Kidney capillary endothelial cell (primary cell): Measurements from ENCODE around the gene REEP5.
A peak's percentile ranks its signal among the peaks of the same experiment; 100 is the strongest.
"Not testable (repeated sequence)": the region's sequence is repeated elsewhere in the genome, so short reads cannot be mapped to it uniquely, and the experiment has no call there.

Experiments
- DNase-seq: peaks from one replicate; pipeline ENCODE4 v3.0.0-alpha.2; 2018; ENCODE audit warnings: low spot score

The REEP5 gene

DNA sequence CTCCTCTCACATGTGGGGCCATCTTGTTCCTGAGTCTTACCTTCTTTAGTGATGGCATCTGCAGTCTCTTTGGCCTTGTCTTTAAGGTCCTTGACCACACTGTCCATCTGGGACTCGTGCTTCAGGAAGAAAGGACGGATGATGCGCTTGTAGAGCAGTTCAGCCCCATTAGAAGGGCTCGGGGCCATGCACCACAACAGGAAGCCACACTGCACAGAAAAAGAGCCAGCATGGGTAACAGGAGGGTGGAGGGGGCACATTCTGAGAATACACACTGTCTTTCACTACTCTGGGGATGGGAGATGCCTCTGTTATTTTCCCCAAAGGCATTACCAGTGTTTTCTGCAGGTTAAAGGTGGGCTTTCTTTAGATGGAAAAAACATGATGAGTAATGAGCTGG lies 35.1 kb downstream of the REEP5 start:
- DNase-seq, result no peak

DNA sequence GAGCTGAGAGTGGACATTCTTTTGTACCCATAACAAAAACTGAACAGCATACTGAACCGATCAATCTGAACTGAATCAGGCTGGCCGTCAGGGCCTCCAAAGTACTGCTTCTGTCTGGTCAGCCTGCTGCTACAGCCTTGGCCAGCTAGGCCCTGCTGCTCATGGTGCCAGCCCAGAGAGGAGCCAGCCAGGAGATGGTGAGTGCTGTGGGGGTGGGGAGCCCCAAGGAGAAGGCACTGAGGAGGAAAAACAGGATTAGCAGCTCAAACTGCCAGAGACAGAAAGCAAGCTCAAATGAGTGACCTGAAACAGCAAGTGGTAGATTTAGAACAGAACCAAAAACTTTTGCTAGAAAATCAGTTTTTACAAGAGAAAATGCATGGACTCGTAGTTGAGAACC lies 37.0 kb downstream of the REEP5 start:
- no peak for DNase-seq

DNA sequence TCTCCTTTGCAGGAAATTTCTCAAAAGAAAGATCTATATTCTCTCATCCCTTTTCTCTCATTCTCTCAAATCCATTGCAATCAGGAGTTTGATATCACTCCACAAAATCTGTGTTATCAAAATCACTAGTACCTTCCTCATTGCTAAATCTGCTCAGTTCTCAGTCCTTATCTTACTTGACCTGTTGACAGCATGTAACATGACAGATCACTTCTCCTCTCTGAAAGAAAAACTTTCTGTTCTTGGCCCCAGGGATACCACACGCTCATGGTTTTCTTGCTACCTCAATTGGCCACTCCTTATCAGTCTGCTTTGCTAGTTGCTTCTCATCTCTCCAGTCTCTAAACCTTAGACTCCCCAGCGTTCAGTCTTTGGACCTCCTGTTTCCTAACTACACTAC lies 38.8 kb downstream of the REEP5 start:
- no peak for DNase-seq

DNA sequence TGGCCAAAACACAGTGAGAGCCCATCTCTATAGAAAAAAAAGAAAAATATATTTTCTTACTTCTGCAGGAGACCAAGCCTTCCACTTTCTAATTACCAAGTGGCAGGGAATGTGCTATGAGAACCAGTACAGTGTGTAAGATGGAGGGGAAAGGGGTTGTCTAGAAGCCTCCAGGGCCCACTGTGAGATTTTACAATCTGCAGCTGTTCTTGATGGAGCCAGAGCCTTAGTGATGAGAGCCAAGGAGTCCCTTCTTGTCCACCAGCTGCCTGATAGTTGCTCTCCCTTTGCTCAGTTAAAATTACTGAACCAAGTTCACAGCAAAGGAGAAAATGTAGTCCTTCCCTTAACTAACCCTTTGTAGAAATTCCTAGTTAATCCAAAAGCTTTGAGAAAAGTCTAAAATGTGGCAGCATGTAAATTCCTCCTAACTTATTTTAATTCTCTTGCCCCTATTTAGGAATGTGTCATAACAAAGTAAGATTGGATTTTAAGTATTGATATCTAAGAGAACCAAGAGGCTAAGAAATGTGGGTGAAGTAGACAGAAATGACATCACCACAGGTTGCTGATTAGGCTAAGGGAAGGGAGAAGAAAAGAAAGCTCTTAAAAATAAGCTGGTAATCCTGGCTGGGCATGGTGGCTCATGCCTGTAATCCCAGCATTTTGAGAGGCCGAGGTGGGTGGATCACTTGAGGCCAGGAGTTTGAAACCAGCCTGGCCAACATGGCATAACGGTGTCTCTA lies 41.6 kb downstream of the REEP5 start:
- no peak for DNase-seq

DNA sequence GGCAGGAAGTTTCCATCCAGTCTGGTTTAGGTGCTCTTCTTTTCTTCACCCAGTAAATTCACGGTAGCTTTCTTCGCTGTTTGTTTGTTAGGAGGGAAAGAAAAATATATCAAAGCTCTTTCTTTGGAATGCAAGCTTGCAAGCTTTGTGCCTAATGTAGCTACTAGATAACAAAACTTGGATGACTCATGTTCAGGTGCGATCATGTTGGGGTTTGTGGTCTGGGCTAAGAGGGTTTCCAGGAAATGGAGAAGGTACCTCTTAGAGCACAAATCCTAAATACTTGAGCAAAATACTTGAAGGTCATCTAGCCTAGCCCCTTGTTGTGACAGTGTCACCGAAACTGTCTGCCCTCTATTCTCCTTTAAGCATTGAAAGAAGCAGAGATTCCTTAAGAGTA lies 43.3 kb downstream of the REEP5 start:
- DNase-seq, result no peak

DNA sequence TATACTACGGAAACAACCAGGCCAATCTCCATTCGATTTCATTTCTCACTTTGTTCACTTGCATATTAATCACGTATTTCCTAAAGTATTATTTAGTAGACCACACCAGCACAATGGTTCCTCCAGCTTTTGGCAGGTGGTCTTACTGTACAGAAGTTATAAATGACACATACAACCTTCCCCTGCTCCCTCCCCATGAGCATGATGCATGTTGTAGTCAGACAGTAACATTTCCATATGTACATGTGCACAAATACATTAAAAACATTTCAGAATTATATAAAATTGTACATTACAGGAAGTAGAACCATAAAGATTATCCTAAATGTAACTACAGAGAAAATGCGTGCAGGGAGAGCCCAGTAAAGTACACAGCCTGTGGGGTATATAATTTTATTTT lies 43.9 kb downstream of the REEP5 start:
- DNase-seq, result no peak

DNA sequence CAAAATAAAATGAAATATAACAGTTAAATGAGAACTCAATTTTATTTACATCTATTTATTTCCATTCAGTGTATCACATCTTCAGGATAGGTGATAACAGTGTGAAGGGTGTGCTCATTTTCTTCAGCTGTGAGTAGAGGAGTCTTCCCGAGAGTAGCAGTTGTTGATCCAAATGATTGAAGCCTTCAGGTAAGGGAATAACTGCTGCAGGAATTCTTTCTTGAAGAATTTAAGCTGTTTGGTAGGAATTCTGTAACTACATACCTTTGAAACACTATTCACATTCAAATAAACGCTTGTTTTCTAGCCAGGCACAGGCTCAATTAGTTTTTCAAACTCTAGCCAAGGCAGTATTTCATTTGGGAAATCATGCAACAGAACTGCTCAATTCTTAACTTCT lies 45.7 kb downstream of the REEP5 start:
- DNase-seq, result no peak

DNA sequence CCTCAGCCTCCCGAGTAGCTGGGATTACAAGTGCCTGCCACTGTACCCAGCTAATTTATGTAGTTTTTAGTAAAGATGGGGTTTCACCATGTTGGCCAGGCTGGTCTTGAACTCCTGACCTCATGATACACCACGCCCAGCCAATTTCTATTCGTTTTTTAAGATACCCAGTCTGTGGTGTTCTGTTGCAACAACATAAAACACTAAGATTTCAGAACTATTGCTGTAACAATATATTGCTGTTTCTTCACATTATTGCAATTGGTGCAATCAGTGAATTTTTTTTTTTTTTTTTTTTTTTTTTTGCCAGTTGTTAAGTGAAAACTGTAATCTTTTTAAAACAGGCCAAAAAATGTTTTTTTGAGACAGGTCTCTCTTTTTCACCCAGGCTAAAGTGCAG lies 51.1 kb downstream of the REEP5 start:
- no peak for DNase-seq

DNA sequence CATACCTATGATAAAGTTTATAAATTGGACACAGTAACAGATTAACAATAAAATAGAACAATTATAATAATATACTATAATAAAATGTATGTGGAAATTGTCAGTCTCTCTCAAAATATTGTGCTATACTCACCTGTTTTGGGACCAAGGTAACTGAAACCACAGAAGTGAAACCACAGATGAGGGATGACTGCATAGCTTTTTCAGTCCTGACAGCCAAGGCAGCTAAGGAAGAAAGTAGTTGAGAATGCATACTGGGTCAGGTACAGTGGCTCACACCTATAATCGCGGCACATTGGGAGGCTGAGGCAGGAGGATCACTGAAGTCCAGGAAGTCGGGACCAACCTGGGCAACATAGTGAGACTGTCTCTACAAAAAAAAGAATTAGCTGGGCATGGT lies 52.1 kb downstream of the REEP5 start:
- DNase-seq, result no peak

DNA sequence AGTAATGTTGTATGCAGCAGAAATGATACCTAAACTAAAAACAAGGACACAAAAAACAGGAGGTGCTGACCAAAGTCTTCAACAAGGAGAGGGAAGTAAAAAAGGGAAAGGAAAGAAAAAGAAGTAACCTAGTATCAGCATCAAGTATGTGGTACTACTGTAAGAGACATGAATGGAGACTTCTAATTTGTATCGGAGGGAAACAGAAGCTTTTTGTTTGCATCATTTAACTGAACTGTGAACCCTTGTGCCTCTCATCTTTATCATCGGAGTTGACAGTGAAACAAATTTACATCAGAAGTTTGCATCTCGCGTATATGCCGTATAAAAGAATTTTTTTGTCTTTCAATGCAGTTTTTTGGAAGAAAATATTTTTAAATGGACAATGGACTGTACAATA lies 54.6 kb downstream of the REEP5 start:
- no peak for DNase-seq

DNA sequence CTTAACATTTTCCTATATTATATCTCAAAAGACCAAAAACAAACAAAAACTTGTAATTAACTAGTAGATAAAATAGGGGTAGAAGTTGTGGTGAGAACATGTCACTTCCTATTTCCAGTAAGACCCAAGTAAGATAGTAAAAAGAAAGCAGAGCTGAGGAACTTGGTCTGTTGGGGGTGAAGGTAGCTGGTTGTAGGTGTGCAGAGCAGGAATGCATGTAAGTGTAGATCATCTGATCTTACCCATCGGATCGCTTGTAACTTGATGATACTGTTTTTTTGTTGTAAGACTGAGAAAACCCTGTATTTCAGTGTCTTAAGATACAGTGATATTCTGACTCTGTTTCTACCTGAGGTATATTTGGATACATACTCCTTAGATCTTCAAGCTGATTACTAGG lies 55.3 kb downstream of the REEP5 start:
- no peak for DNase-seq

DNA sequence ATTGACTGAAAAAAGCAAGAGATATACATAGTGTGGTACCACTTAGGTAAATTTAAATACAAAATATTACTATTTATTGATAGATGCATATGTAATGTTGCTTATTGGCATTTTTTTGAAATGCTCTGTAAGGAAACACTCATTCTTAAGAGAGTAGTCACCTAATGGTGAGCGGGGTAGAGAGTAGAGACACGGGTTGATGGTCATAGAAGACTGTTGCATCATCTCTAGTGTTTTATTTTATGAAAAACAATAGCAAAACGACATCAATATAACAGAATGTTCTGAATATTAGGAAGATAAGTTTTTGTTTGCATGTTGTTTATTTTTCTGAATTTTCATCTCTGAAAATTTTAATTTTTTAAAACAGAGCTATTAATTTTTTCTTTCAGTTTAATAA lies 56.9 kb downstream of the REEP5 start:
- no peak for DNase-seq

DNA sequence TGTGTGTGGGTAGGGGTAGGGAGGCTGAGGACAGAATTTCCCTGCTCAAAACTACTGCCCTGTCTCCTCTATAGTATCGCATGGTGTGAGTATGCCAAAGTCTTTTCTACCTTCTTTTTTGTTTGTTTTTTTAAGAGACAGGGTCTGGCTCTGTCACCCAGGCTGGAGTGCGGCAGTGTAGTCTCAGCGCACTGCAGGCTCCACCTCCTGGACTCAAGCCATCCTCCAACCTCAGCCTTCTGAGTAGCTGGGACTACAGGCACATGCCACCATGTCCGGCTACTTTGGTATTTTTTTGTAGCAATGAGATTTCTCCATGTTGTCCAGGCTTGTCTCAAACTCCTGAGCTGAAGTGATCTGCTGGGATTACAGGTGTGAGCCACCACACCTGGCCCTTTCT lies 58.5 kb downstream of the REEP5 start:
- no peak for DNase-seq

DNA sequence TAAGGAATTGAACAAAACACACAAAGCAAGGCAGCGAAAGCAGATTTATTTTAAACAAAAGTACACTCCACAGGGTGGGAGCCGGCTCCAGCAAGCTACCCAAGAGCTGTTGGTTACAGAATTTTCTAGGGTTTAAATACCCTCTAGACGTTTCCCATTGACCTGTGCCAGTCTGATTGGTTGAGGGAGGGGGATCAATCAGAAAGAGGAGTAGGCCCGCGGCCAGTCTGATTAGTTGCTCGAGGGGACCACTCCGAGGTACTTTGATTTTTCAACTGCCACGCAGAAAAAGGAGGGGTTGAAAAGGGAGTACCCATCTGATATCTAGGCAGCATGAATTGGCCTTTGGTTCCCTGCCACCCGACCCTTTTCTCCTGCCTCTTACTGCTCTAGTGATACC lies 59.9 kb downstream of the REEP5 start:
- no peak for DNase-seq

DNA sequence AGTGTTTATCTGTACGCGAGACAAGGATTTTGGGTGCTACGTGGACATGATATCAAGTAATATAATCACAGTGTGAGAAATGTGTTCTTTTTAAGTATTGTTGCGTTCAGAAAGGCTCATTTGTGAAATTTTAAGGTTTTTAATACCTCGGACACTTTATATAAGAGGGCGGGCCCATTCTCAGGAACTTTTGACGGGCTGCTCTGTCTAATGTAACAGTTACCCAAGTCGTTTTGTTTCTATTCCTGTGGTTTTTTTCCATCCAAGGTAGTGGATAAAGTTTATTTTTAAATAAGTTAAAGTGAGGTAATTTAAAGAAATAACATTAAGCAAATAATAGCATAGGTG lies 60.4 kb downstream of the REEP5 start:
- DNase-seq, result no peak

DNA sequence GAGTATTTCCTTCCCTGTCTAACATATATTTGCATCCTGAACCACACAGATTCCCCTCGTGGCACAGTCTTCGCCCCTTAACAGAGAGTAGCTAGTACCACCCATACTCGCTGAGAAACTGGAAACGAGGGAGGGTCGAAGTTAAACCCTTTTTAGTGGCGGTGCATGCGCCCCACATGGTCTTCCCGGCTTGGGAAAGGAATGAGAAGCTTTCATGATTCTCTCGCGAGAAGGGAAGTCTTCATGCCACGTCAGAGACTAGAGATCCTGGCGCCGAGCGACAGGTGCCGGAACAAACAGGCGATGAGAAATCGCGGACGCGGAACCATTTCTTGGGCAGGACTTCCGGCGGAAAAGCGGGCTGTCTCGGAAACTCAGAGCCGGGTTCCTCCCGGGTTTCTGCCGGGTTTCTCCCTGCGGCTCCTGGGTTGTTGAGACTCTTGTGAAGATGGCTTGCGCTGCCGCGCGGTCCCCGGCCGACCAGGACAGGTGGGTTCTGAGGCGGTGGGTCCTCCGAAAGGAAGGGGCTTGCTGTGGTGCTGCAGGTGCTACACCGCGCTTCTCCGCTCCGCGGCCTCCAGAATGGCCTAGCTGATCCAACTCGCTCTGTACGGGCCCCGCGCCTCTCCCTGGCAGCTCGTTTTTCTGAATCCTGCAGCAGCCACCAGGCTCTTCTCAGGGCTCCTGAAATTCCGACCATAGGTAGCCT lies 60.9 kb downstream of the REEP5 start, which contains the start of gene SRP19:
SRP19 (plus strand) TSS at position 359 of the 709 bp plus-strand sequence; CDS start at position 449, 90 bp downstream.
- peak; percentile 95 for DNase-seq

DNA sequence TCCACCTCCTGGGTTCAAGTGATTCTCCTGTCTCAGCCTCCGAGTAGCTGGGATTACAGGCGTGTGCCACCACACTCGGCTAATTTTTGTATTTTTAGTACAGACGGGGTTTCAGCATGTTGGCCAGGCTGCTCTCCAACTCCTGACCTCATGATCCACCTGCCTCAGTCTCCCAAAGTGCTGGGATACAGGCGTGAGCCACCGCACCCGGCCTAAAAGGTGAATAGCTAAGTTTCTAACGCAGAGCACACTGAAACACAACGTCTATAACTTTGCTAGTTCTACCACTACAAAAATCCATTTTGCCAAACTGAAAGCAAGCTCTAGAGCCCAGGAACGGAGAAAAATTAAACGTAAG lies 61.5 kb downstream of the REEP5 start:
- DNase-seq, result not testable (repeated sequence)

DNA sequence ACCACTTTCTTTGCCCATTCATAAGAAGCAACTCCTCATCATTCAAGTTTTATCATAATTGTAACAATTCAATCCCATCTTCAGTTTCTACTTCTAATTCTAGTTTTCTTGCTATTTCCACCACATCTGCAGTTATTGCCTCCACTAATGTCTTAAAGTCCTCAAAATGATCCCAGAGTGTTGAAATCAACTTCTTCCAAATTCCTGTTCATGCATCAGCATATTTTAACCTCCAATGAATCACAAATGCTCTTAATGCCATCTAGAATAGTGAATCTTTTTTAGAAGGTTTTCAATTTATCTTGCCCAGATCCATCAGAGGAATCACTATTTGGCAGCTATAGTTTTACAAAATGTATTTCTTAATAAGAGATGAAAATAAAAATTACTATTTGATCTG lies 64.2 kb downstream of the REEP5 start:
- DNase-seq, result no peak

DNA sequence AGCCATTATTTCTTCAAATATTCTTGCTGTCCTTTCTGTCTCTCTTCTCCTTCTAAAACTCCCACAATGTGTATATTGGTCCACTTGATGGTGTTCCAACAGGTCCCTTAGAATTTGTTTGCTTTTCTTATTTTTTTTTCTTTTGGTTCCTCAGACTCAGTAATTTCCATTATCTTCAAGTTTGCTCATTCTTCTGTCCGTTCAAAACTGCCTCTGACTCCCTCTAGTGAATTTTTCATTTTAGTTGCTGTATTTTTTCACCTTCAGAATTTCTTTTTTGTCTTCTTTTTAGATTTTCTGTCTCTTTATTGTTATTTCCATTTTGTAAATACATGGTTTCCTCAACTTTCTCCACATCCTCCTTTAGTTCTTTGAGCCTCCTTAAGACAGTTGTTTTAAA lies 67.4 kb downstream of the REEP5 start:
- no peak for DNase-seq

DNA sequence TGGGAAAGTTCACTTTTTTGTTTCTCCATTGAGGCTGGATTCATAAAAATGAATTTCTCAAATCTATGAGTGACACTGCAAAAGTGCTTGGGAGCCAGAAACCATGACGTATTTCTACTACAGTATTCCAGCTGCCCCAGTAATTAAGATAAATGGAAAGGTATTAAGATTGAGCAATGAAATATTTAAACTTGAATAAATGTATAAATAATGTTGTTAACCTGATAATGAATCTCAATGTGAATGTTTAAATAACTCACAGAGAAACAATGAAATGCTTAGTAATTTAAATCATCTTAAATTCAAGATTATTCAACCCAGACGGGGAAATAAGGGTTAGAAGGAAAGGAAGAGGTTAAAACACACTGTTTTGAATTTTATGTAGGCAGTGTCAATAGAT lies 72.1 kb downstream of the REEP5 start:
- no peak for DNase-seq

DNA sequence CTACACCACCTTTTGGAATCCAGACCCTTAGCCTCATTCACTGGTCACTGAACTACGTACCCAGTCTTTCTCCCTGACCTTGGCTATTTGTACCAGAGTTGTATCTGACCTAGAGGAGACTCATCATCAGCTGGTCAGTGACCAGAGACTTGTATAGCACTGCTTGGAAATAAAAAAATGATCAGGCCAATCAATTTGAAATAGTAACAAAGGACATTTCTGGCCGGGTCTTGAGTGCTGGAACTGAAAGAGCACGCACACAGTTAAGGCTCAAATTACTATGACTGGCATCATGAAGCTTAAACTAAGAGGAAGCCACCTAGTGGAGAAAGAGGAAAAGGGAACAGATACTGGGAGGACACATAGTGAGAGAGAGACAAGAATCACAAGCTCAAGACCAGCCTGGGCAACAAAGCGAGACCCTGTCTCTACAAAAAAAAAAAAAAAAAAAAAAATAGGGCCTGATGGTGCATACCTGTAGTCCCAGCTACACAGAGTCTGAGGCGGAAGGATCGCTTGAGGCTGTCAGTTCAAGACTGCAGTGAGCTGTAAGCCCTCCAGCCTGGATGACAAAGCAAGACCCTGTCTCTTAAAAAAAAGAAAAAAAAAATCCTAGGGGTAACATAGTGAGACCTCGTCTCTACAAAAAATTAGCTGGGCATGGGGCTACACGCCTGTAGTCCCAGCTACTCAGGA lies 73.8 kb downstream of the REEP5 start:
- DNase-seq, result peak; percentile 65

DNA sequence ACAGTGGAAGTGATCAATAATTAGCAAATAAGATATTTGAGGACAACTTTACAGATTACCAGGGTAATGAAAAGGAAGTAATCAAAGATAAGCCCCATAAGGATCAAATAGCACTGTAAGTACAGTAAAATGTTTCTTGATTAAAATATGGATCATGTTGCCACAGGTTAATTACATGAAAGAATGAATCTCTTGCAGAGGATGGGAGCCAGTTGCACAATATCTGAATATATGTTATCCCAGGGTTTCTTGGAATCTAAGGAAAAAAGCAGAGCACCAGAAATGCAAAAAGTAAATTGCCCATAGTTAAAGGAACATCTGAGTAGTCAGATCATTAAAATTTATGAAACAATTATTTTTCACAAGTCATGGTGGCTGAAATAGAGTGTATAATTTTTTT lies 74.7 kb downstream of the REEP5 start:
- DNase-seq, result no peak

DNA sequence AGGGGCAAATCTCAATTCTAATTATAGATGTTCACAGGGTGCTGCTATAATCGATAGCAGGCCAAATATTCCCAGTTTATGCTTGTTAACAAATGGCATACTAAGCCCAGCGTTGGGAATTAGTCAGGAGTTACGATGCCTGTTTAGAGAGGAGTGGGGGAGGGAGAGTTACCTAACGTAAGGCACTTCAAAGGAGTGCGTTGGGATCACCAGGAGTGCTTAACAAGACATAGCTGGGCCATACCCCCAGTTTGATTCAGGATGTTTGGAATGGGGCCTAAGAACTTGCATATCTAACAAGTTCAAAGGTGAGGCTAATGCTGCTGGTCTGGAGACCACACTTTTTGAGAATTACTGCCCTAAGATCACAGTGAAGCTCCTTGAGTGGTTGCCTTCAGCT lies 75.5 kb downstream of the REEP5 start:
- DNase-seq, result no peak
